ENCODE measurements around the gene RBM33. TPM values are rescaled to one million over a fixed set of nuclear protein-coding genes. Genes with fewer than 3 reads are reported as not detected.

Gene RBM33
- polyA plus RNA-seq, 1 donor (not counting 4 experiments of a cell fraction or from before 2014, with no cell fraction given) = 8.9 TPM

DNA sequence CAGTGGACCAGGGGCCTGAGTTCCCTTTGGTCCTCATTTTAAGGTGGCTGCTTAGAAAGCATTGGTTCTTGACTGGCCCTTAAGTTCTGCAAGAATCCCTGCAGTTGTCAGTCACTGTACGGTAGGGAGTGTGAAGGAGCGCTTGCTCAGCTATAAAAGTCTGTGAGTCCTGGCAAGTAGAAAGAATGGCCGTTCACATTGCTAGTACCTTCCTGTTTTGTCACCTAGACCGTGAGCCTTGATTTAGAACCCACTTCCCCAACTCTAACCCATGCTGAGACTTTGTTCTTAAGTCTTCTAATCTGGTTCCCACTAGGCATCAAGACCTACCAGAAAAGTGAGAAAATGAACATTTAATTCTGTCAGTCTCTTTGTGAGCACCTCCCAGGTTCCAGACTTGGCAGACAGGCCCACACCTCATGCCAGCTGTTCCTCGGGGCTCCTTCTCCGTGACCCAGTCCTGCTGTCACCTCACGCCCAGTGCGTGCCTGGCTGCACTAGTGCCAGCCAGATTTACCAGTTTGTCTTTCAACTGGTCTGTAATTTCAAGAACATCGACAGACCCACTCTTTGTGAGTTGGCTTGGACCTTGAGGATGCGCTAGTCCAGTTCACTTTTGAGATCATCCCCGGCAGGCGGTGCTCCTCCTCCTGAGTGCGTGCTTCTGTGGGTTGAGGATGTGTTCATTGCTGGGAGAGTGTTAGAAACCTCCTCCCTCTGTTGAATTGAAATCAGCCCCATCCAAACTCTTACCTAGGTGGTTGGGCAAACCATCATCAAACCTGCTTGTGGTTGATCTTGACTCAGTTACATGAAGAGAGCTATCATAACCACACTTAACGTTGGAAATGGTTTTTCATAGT is 89.4 kb downstream of the RBM33 start:
- Histone ChIP-seq H3K27me3 (ENCODE audit: control insufficient read depth, extremely low read depth, insufficient read depth, low read length) (no peaks in the 10 kb centered on the region), H3K4me1 (ENCODE audit: control insufficient read depth, extremely low read depth, insufficient read depth, low read length) (peaks cover 25% of the 10 kb centered on the region), H3K9me1 (ENCODE audit: control insufficient read depth, extremely low read depth, insufficient read depth, low read length) (peaks cover 5% of the 10 kb centered on the region), H3K9me3 (ENCODE audit: control insufficient read depth, low read depth, low read length) (no peaks in the 10 kb centered on the region), H3K9ac (ENCODE audit: control insufficient read depth, extremely low read depth, insufficient read depth, low read length) (no peak overlapping the region), H2AFZ (ENCODE audit: control insufficient read depth, low read length) (no peak overlapping the region), H4K20me1 (ENCODE audit: control insufficient read depth, extremely low read depth, insufficient read depth, low read length) (no peaks in the 10 kb centered on the region), H3K36me3 (ENCODE audit: control insufficient read depth in 2 of 2, extremely low read depth in 1 of 2, insufficient read depth in 2 of 2, low read length in 2 of 2) (peaks cover 3 to 8% of the 10 kb centered on the region in 2 experiments), H3K4me3 (ENCODE audit: control insufficient read depth in 2 of 3, extremely low read depth in 1 of 3, insufficient read depth in 2 of 3, low read depth in 1 of 3, low read length in 3 of 3) (no peak overlapping the region), H3K79me2 (ENCODE audit: control insufficient read depth, insufficient read depth, low read length) (peaks cover 11% of the 10 kb centered on the region), H3K4me2 (ENCODE audit: control insufficient read depth, extremely low read depth, insufficient read depth, low read depth, low read length) (no peak overlapping the region), H3K27ac (ENCODE audit: control insufficient read depth, insufficient read depth, low read length) (no peak overlapping the region)
- dilution Hi-C loops (cut with MboI; ENCODE audit: extremely low pct_ligation_motif_present, low sequenced_read_pairs) = loop anchor here (25.0 kb wide), 1 partner anchor 147 kb away; no protein-coding TSS in a partner anchor
- FAIRE-seq (no peak), DNase-seq (ENCODE audit: low read depth, low spot score) (no peak)
- no peak for TF ChIP-seq EZH2 (IDR thresholded peaks at IDR 0.05; ENCODE audit: low read length)
- TF ChIP-seq, protein P1, sequence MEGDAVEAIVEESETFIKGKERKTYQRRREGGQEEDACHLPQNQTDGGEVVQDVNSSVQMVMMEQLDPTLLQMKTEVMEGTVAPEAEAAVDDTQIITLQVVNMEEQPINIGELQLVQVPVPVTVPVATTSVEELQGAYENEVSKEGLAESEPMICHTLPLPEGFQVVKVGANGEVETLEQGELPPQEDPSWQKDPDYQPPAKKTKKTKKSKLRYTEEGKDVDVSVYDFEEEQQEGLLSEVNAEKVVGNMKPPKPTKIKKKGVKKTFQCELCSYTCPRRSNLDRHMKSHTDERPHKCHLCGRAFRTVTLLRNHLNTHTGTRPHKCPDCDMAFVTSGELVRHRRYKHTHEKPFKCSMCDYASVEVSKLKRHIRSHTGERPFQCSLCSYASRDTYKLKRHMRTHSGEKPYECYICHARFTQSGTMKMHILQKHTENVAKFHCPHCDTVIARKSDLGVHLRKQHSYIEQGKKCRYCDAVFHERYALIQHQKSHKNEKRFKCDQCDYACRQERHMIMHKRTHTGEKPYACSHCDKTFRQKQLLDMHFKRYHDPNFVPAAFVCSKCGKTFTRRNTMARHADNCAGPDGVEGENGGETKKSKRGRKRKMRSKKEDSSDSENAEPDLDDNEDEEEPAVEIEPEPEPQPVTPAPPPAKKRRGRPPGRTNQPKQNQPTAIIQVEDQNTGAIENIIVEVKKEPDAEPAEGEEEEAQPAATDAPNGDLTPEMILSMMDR (optimal IDR thresholded peaks at IDR 0.05 in 1 of 3, IDR thresholded peaks at IDR 0.05 in 1 of 3, conservative IDR thresholded peaks at IDR 0.05 in 1 of 3; ENCODE audit: extremely low read depth in 1 of 3, insufficient read depth in 2 of 3, low read length in 3 of 3) = no peak

DNA sequence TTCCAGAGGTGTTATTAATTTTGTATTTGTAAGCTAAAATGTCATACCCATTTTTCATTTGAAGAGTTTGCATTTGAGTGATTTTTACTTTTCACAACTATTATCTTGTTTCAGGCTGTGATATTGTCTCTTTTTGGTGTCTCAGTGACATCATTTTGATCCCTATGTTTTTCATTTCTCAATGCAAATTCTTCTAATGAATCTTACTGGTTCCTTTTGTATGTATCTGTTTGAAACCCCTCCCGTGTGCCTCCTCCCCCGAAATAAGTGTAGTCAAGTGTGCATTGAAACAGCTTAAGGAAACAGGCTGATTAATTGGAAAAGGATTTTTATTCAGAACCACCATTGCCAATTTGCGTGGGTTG is 90.0 kb downstream of the RBM33 start:
- dilution Hi-C loops (cut with MboI; ENCODE audit: extremely low pct_ligation_motif_present, low sequenced_read_pairs) = loop anchor here (25.0 kb wide), 1 partner anchor 147 kb away; no protein-coding TSS in a partner anchor
- Histone ChIP-seq H3K36me3 (ENCODE audit: control insufficient read depth in 2 of 2, extremely low read depth in 1 of 2, insufficient read depth in 2 of 2, low read length in 2 of 2) (peaks cover 4 to 8% of the 10 kb centered on the region in 2 experiments), H3K79me2 (ENCODE audit: control insufficient read depth, insufficient read depth, low read length) (peaks cover 11% of the 10 kb centered on the region), H4K20me1 (ENCODE audit: control insufficient read depth, extremely low read depth, insufficient read depth, low read length) (no peaks in the 10 kb centered on the region), H3K9ac (ENCODE audit: control insufficient read depth, extremely low read depth, insufficient read depth, low read length) (no peak overlapping the region), H3K27me3 (ENCODE audit: control insufficient read depth, extremely low read depth, insufficient read depth, low read length) (no peaks in the 10 kb centered on the region), H2AFZ (ENCODE audit: control insufficient read depth, low read length) (no peak overlapping the region), H3K27ac (ENCODE audit: control insufficient read depth, insufficient read depth, low read length) (no peak overlapping the region), H3K4me1 (ENCODE audit: control insufficient read depth, extremely low read depth, insufficient read depth, low read length) (peaks cover 22% of the 10 kb centered on the region), H3K9me3 (ENCODE audit: control insufficient read depth, low read depth, low read length) (no peaks in the 10 kb centered on the region), H3K9me1 (ENCODE audit: control insufficient read depth, extremely low read depth, insufficient read depth, low read length) (peaks cover 5% of the 10 kb centered on the region), H3K4me2 (ENCODE audit: control insufficient read depth, extremely low read depth, insufficient read depth, low read depth, low read length) (no peak overlapping the region), H3K4me3 (ENCODE audit: control insufficient read depth in 2 of 3, extremely low read depth in 1 of 3, insufficient read depth in 2 of 3, low read depth in 1 of 3, low read length in 3 of 3) (no peak overlapping the region)
- no peak for FAIRE-seq
- TF ChIP-seq EZH2 (IDR thresholded peaks at IDR 0.05; ENCODE audit: low read length) = no peak
- TF ChIP-seq, protein P1 (optimal IDR thresholded peaks at IDR 0.05 in 1 of 3, IDR thresholded peaks at IDR 0.05 in 1 of 3, conservative IDR thresholded peaks at IDR 0.05 in 1 of 3; ENCODE audit: extremely low read depth in 1 of 3, insufficient read depth in 2 of 3, low read length in 3 of 3) = no peak
- DNase-seq (ENCODE audit: low read depth, low spot score) = no peak
